Keratinocyte (primary cell): Measurements from ENCODE around the gene CATSPER1. TPM values are rescaled to one million over a fixed set of nuclear protein-coding genes. Genes with fewer than 3 reads are reported as not detected.

Experiments used
- DNase-seq: peaks from one replicate; pipeline ENCODE4 v3.0.0-alpha.2; 2011; ENCODE audit warnings: low read depth, missing footprints, low spot score
- FAIRE-seq: peaks from 2 replicates; lab custom pipeline; 2011; peaks lifted over from hg19 to GRCh38; lab: Jason Lieb, UNC
- H2AFZ ChIP-seq: 2 replicates; pipeline ENCODE4 v1.6.0; 2012; ENCODE audit warnings: low read length, control low read depth, inconsistent platforms; ENCODE audit not compliant: control insufficient read depth
- H3K27ac ChIP-seq: 2 replicates; pipeline ENCODE4 v1.5.1; 2011; ENCODE audit warnings: low read length; ENCODE audit not compliant: control insufficient read depth, insufficient read depth
- H3K27me3 ChIP-seq: 3 replicates; pipeline ENCODE4 v1.6.0; 2011; ENCODE audit warnings: low read length; ENCODE audit not compliant: control insufficient read depth, insufficient read depth; ENCODE audit errors: extremely low read depth
- H3K36me3 ChIP-seq, 2 experiments: 2 replicates in 1 of 2; 3 replicates in 1 of 2; pipeline ENCODE4 v1.5.1; 2011; ENCODE audit warnings: low read length in 2 of 2, mild to moderate bottlenecking in 1 of 2; ENCODE audit not compliant: control insufficient read depth in 2 of 2, insufficient read depth in 2 of 2; ENCODE audit errors: extremely low read depth in 1 of 2
- H3K4me1 ChIP-seq: 3 replicates; pipeline ENCODE4 v1.5.1; 2011; ENCODE audit warnings: low read length; ENCODE audit not compliant: control insufficient read depth, insufficient read depth; ENCODE audit errors: extremely low read depth
- H3K4me2 ChIP-seq: 3 replicates; pipeline ENCODE4 v1.6.0; 2011; ENCODE audit warnings: low read depth, low read length; ENCODE audit not compliant: control insufficient read depth, insufficient read depth; ENCODE audit errors: extremely low read depth
- H3K4me3 ChIP-seq, 3 experiments: fragments of 200-600 bp in 1 of 3; sonication (generic) in 1 of 3; 2 replicates in 2 of 3; 3 replicates in 1 of 3; pipeline ENCODE4 v1.5.1; 2011 to 2016; ENCODE audit warnings: low read length in 3 of 3, mild to moderate bottlenecking in 3 of 3, control low read depth in 2 of 3, inconsistent platforms in 1 of 3, low read depth in 1 of 3, mixed read lengths in 1 of 3, mixed run types in 1 of 3, moderate library complexity in 1 of 3; ENCODE audit not compliant: control insufficient read depth in 2 of 3, insufficient read depth in 2 of 3; ENCODE audit errors: extremely low read depth in 1 of 3
- H3K79me2 ChIP-seq: 2 replicates; pipeline ENCODE4 v1.6.0; 2012; ENCODE audit warnings: low read length; ENCODE audit not compliant: control insufficient read depth, insufficient read depth
- H3K9ac ChIP-seq: 3 replicates; pipeline ENCODE4 v1.6.0; 2011; ENCODE audit warnings: low read length; ENCODE audit not compliant: control insufficient read depth, insufficient read depth; ENCODE audit errors: extremely low read depth
- H3K9me1 ChIP-seq: 3 replicates; pipeline ENCODE4 v1.6.0; 2011; ENCODE audit warnings: low read length; ENCODE audit not compliant: control insufficient read depth, insufficient read depth; ENCODE audit errors: extremely low read depth
- H3K9me3 ChIP-seq: 2 replicates; pipeline ENCODE4 v1.5.1; 2012; ENCODE audit warnings: low read depth, low read length; ENCODE audit not compliant: control insufficient read depth
- H4K20me1 ChIP-seq: 3 replicates; pipeline ENCODE4 v1.6.0; 2011; ENCODE audit warnings: low read length; ENCODE audit not compliant: control insufficient read depth, insufficient read depth; ENCODE audit errors: extremely low read depth
- EZH2 ChIP-seq: IDR thresholded peaks from one replicate; pipeline ENCODE4 v1.6.1; 2012; ENCODE audit warnings: inconsistent platforms, mild to moderate bottlenecking, low read length, moderate library complexity
- dilution Hi-C: fragments of 300-500 bp; cut with MboI; formaldehyde crosslinking; loops from one replicate; pipeline ENCODE4 v1.7.0; 2020; ENCODE audit warnings: low sequenced_read_pairs; ENCODE audit not compliant: extremely low pct_ligation_motif_present
- polyA plus RNA-seq, 5 experiments: library from polyadenylated mRNA; depleted of rRNA in 3 of 5; stranded (reverse) in 3 of 5; stranded (forward) in 1 of 5; unstranded in 1 of 5; fragments of >200 nt; gene quantifications; 1 replicate in 1 of 5; 2 replicates in 3 of 5; 3 replicates in 1 of 5; pipeline versions ENCODE4 v1.2.1 to v1.2.3, GENCODE V29; 2011 to 2012; ENCODE audit warnings: missing spikeins in 2 of 5, low read depth in 1 of 5, low replicate concordance in 1 of 5
- TF ChIP-seq, protein P1 (sequence below), 3 experiments: IDR thresholded peaks in 1 of 3; conservative IDR thresholded peaks in 1 of 3; optimal IDR thresholded peaks in 1 of 3; 2 replicates in 2 of 3; 3 replicates in 1 of 3; pipeline versions ENCODE3 to v1.5.1; 2011; ENCODE audit warnings: low read length in 3 of 3, mild to moderate bottlenecking in 3 of 3, moderate library complexity in 2 of 3, control low read depth in 1 of 3, inconsistent platforms in 1 of 3; ENCODE audit not compliant: insufficient read depth in 2 of 3; ENCODE audit errors: extremely low read depth in 1 of 3

CATSPER1 gene
- polyA plus RNA-seq, 1 donor (not counting 4 experiments of a cell fraction or from before 2014, with no cell fraction given), result not detected

DNA sequence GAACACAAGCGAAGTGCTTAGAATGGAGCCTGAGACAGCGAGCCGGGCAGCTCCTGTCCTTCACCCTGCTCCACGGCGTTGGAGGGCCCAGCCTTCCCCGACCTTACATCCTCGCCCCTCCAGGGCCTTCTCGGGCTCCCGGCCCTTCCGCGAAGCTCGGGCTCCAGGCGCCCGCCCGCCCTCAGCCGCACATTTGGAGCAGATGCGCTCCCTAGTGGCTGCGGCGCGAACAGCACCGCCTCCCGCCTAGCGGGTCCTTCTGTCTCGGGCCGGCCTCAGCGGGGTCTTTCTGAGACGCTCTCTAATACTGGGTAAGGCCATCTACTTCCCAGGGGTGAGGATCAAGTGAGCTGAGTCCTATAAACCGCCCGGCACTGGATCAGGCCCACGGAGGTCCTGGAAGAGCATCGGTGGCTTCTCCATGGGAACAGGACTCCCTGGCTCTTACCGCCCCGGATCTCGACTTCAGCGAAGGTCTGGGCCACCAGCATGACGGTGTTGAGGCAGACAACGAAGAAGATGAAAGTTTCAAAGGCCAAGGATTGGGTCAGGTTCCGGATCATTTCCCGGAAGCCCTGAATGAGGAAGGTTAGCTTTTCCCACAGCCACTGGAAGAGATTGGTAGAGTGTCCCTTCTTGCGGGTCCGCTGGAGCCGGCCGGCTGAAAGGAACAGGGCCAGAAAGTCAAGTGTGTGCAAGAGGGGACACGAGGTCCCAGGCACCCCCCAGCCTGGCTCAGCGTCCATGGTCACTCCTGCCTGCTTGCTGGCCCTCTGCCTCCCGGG is 3.7 kb downstream of the CATSPER1 start:
- H2AFZ ChIP-seq, result peak overlapping the region; percentile 53
- H3K4me1 ChIP-seq, result peaks cover 11% of the 10 kb centered on the region
- H3K27ac ChIP-seq, result no peak overlapping the region
- H3K27me3 ChIP-seq, result peaks cover 9% of the 10 kb centered on the region
- no peak for TF ChIP-seq EZH2
- TF ChIP-seq, protein P1, sequence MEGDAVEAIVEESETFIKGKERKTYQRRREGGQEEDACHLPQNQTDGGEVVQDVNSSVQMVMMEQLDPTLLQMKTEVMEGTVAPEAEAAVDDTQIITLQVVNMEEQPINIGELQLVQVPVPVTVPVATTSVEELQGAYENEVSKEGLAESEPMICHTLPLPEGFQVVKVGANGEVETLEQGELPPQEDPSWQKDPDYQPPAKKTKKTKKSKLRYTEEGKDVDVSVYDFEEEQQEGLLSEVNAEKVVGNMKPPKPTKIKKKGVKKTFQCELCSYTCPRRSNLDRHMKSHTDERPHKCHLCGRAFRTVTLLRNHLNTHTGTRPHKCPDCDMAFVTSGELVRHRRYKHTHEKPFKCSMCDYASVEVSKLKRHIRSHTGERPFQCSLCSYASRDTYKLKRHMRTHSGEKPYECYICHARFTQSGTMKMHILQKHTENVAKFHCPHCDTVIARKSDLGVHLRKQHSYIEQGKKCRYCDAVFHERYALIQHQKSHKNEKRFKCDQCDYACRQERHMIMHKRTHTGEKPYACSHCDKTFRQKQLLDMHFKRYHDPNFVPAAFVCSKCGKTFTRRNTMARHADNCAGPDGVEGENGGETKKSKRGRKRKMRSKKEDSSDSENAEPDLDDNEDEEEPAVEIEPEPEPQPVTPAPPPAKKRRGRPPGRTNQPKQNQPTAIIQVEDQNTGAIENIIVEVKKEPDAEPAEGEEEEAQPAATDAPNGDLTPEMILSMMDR (optimal IDR thresholded peaks at IDR 0.05 in 1 of 3, IDR thresholded peaks at IDR 0.05 in 1 of 3, conservative IDR thresholded peaks at IDR 0.05 in 1 of 3; ENCODE audit: extremely low read depth in 1 of 3, insufficient read depth in 2 of 3, low read length in 3 of 3), result peak; percentile 85 to 99 (median 89)
- dilution Hi-C loops, result no loop called here
- no peaks in the 10 kb centered on the region for H4K20me1 ChIP-seq
- no peak overlapping the region for H3K9ac ChIP-seq
- H3K4me3 ChIP-seq, result peak overlapping the region in 1 of 3 experiments; percentile 51
- DNase-seq, result no peak
- no peaks in the 10 kb centered on the region for H3K9me3 ChIP-seq
- FAIRE-seq, result no peak
- no peaks in the 10 kb centered on the region for H3K9me1 ChIP-seq
- H3K36me3 ChIP-seq, result no peaks in the 10 kb centered on the region
- no peaks in the 10 kb centered on the region for H3K79me2 ChIP-seq
- H3K4me2 ChIP-seq, result peak overlapping the region; percentile 69

GRCh38 chr11:66020618-66021357 is 5.5 kb downstream of the CATSPER1 start:
- DNase-seq, result no peak
- H3K9me3 ChIP-seq, result no peaks in the 10 kb centered on the region
- H3K79me2 ChIP-seq, result no peaks in the 10 kb centered on the region
- H3K4me3 ChIP-seq, result no peak overlapping the region
- no peak overlapping the region for H2AFZ ChIP-seq
- H3K27ac ChIP-seq, result no peak overlapping the region
- no peak overlapping the region for H3K9ac ChIP-seq
- TF ChIP-seq, protein P1 (optimal IDR thresholded peaks at IDR 0.05 in 1 of 3, IDR thresholded peaks at IDR 0.05 in 1 of 3, conservative IDR thresholded peaks at IDR 0.05 in 1 of 3; ENCODE audit: extremely low read depth in 1 of 3, insufficient read depth in 2 of 3, low read length in 3 of 3), result no peak
- no peak for TF ChIP-seq EZH2
- no peak overlapping the region for H3K4me2 ChIP-seq
- H3K9me1 ChIP-seq, result no peaks in the 10 kb centered on the region
- no peaks in the 10 kb centered on the region for H4K20me1 ChIP-seq
- no peaks in the 10 kb centered on the region for H3K36me3 ChIP-seq
- H3K4me1 ChIP-seq, result peaks cover 11% of the 10 kb centered on the region
- peaks cover 9% of the 10 kb centered on the region for H3K27me3 ChIP-seq
- no peak for FAIRE-seq
- dilution Hi-C loops, result no loop called here
